ENCODE results near the gene UNC119.

UNC119 gene

GRCh38 chr17:28572259-28573039 is 20.0 kb upstream of the UNC119 start:
- no peak for DNase-seq

- peak; percentile 97 for DNase-seq
These were observed 19.1 kb upstream of the UNC119 start, which contains the start of gene PIGS for GRCh38 chr17:28571361-28572122. Gene PIGS (minus strand): TSS chr17:28571524. CDS start chr17:28571496, 28 bp downstream.

- DNase-seq, result peak; percentile 66
These were observed 18.4 kb upstream of the UNC119 start for GRCh38 chr17:28570716-28571360.

DNA sequence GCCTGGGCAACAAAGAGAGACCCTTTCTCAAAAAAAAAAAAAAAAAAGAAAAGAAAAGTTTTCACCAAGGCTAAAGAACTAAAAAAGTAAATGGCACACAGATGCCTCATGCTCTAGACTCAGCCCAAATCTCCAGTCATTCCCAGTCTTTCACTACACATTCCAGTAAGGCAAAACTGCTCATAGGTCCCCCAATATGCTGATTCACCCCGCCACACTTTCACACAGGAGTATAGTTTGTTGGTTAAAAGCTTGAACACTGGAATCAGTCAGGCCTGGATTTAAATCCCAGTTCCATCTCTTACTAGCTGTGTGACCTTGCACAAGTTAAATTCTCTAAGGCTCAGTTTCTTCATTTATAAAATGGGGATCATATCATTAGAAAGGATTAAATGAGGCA is 17.0 kb upstream of the UNC119 start:
- DNase-seq, result no peak

- DNase-seq, result no peak
These were observed 15.2 kb upstream of the UNC119 start for GRCh38 chr17:28567604-28568003.

DNA sequence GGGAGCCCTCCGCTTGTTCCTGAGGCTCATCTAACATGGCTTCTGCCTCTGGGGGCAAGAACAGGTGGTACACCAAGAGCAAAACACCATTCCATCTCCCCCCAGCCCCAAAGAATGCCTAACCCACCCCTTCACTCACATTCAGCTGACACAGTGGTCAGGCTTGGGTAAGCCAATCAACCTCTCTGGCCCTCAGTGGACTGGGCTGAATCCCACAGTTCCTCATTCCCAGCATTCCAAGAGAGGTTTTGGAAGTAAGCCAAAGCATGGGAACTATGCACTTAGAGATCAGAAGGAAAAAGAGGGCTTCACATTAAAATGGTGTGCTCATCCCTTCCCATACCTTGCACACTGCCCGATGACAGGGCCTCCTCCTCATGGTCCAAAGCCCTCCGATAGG is 11.1 kb upstream of the UNC119 start:
- DNase-seq, result no peak

GRCh38 chr17:28555022-28555421 is 2.6 kb upstream of the UNC119 start:
- no peak for DNase-seq

DNA sequence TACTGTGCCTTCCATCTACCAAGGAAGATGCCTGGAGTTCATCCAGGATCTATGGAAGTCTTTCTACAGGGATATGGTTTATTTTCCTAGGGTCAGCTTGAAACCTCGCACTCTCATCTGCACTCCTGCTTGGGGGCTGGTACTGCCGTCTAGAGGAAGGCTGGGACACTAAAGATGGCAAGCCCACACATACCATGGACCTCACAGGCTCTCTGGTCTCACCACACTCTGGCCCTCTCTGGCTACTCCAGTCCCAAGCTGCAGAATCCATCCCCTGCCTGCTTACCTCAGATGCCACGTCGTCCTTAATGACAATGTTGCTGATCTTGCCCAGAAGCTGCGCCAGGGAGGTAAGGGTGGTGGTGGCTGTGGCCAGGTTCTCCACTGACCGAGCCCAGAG is 2.1 kb upstream of the UNC119 start:
- no peak for DNase-seq

DNA sequence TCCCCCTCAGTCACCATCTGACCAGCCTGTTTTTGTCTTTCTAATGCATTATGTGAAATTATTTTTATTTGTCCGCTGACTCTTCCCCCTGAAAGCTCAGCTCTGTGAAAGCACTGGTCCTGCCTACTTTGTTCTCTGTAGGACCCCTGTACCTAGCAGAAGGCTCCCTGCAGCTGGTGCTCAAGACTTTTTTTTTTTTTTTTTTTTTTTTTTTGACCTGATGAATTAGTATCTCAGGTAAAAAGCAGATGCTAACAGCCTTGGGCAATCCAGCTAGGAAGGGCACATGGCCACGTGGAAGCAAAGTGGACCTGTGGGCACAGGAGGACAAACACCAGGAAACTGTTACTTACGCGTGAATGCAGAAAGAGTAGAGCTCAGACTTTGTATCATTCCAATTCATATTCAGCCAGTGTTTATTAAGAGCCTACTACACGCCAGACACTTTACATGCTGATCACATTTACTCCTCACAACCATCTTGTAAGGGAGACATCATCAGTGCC is 629 bp upstream of the UNC119 start:
- no peak for DNase-seq

DNA sequence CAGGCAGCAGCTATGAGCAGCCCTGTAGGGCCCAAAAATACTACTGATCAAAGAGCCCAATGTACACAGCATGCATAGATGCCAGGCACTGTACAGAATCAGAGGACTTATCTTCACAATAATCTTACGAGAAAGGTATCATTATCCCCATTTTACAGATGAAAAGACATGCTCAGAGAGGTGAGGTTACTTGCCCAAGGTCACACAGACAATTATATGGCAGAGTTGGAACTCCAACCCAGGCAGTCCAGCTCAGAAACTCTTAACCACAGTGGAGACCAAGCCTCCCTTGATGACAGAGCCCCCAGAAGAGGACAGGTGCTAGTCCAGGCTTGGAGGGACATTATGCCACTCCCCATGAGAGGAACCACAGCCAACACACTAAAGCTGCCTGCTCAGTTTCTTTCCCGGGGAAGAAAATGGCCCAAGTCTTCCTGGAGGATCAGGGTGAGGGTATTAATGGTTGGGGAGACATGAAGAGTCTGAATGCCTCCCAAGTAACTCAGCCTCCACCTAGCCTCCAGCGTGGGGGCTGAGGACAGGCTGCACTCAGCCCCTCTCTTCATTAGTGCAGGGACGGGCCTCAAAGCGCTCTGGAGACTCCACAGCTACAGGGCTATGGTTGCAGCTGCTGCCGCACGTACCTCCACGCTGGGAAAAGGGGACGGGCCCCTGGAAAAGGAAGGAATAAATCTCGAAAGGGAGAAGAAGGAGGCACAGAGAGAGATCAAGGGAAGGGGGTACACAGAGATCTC is 826 bp downstream of the UNC119 start:
- no peak for DNase-seq

DNA sequence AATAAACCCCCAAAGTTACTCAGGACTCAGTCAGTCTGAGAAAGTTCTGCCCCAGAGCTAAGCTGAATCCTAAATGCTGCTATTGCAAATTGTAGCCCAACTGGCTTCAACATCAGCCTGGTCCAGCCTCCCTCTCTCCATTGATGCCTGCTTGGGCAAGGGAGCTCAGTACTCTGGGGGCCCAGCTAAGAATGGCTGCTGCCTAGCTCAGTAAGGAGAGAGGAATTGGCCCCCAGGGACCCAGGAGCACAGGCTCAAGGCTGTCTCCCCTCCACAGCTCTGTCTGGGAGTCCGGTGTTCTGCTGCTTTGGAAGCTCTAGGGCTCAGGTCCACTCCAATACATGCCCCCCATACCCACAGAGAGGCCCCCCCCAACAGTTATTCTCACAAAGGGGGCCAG is 1.6 kb downstream of the UNC119 start:
- no peak for DNase-seq

DNA sequence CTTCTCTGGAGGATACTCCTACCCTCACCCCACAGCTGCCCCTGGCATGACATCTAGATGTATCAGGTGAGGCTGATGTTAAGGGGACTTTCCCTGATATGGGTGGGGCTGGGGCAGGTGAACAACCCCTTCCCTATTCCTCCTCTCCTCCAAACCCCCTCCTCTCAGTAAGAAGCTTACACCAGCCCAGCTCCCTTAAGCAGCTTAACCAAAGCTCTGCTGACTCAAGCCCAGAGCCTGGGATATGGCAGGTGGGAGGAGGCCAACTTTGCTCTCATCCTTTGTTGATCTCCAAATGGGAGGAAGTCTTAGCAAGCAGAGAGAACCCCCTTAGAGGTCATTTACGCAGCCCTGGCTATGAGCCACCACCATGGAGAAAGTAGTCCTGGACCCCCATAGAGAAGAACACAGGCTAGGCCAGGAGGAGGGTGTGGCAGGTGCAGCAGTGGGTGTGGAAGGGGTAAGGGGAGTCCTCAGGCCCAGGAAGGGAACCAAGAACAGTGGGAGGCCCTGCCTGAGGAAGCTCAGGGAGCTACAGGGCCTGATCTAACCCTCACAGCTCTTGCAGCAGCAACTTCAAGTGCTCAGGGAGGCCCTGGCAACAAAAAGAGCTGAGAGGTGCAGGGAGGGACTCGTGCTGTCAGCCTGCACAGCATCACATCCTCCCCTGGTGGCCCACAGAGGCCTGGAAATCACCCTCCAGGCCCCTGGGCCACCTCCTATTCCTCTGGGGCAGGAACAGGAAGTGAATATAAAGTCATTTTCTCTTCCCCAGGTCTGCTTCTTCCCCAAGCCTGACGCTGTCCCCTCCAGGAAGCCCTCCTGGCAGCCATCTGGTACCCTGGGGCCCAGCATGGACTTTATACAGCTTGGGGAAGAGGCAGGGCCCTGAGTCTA is 2.9 kb downstream of the UNC119 start:
- no peak for DNase-seq

DNA sequence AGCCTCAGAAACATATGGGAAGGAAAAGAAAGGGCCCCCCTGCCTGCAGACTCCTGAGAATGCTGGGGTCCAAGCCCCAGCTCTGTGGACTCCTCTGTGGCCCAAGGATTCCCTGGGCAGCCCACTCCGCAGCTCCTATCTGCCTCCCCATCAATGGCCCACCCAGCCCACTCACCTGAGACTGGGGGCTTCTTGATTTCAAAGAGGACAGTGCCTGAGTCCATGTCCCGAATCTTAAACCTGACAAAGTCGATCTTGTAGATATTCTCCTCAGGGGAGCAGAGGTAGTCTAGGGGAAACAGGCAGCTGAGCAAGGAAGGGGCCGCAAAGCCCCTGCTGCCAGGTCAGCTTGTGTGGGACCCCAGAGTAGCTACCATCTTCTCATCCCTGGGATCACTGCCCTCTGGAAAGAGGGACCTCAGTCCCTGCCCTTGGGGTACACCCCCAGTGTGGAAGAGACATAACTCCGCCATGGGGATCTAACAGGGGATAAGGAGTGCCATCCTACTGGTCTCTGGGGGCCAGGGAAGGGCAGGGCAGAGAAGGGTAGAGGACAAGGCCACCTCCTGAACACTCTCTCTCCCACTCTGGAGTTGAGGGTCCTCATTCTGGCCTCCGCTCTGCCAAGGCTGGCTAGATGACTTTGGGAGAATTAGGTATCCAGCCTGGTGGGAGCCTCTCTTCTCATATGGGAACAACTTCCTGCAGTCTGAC is 3.9 kb downstream of the UNC119 start:
- DNase-seq, result no peak

DNA sequence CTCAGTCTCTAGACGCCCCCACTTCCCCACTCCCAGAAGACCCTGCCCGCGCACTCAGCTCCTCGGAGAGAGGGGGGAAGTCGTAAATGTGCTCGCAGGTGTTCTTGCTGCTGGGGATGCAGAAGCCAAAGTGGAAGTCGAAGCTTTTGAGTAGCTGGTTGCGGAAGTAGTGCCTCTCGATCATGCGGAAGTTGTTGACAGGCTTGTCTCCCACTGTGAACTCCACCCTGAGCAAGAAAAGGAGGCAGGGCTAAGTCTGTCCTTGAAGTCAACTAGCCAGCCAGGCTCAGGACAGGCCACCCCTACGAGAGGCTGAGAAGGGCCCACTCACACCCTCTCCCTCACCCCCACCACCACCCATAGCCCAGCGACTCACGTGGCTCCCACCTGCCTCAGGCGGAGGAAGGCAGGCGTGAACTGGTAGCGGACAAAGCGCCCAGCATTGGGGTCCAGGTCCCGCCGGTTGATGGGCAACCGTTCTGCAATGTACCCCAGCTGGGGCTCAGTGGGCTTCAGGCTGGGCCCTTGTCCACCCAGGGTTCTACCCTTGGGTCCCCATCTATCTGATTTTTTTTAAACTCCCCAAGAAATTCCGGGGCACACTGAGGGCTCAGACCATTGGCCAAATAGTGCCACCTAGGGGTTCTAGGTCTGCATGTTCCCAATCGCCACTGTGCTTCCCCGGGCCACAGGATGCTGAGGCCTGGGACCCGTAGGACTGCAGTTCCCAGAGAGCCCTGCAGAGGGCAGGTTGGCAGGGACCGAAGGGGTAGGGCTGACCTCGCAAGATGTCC is 4.6 kb downstream of the UNC119 start:
- peak; percentile 22 for DNase-seq

DNA sequence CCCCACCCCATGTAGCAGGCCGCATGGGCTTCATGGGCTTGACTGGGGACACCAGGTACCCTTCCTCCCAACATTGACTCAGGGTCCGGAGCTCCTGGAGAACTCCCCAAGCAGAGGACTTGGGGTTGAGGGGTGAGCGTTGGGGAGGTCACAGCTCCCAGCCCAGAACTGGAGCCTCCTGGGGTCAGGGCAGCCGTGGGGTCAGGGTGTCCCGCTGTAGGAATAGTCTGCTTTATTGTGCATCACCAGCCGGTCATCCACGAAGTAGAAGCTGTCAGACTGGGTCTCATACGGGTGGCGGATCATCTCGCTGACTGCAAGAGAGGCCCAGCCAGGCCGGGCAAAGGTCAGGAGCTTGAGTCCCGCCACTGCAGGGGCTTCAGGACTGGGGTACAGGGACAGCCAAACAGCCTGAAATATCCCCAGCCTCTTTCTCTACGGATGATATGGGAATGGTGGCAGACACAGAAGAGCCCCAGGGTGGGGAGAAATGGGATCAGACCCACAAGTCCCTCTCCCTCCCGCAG is 5.3 kb downstream of the UNC119 start:
- DNase-seq, result no peak

DNA sequence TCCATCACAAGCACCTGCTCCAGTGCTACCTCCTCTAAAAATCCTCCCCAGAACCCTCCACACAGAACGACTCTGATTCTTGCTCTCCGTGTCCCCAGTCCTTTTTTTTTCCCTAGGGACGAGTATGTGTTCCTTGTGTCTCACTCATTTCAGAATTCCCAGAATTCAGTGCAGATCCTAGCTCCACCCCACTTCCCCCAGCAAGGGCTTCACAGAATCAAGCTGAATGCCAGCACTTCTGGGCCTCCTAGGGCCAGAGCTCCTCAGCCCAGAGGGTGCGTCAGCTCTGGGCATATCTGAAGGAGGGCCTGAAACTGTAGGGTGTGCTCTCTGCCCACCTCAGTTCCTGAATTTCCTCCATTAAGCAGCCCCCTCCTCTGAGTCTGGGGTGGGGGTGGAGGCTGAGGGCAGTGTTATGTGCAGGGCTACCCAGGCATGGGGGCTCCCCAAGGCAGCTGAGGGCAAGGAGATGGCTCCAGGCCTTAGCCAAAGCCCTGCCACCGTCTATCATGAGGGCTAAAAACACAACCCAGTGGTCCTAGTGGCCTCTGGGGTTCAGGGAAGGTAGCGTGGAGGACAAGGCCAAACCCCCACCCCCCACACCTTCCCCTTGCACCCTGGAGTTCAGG is 6.5 kb downstream of the UNC119 start:
- DNase-seq, result no peak

DNA sequence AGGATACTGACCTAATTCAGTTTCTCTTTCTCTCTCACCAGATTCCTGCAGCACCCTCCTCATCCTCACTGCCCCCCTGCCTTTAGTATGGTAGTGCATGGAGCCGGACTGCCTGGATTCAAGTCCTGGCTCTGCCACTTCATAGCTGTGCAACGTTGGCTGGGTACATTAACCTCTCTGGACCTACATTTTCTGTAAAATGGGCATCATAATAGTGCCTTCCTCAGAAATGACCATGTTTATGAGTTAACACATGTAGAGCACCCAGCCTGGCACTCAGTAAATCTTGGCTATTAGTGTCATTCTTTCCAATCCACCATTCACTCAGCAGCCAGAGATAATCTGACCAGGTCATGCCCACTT is 7.3 kb downstream of the UNC119 start:
- DNase-seq, result no peak

DNA sequence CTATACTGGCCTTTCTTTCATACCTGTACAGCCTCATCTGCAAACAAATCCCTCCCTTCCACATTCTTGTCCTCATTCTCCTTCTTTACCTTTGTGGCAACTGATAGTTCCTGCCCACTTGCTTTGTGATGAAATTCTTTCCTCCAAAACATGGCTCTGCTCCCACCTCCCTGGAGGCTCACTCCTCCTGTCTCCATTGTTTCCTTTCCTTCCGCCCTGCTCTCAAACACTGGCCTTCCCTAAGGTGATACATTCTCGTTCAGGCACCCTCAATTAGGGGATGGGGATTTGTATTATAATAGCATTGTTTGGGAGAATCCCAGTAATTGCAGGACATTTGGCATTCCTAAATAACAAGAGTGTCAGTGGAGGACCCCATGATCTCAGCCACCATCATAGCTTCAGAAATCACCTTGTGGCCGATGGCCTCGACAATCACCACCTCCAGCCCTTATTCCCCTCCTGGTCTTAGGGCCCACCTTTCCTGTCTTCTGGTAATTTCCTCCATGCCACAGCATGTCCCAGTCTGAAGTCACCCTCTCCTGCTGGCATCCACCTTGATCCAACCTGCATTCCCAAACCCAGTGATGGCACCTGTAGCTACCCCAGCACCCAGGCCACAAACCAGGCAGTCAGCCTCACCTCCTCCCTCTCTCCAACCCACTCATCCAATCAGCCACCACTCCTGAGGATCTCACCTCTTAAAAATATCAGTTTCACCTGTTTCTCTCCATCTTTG is 7.9 kb downstream of the UNC119 start:
- no peak for DNase-seq

DNA sequence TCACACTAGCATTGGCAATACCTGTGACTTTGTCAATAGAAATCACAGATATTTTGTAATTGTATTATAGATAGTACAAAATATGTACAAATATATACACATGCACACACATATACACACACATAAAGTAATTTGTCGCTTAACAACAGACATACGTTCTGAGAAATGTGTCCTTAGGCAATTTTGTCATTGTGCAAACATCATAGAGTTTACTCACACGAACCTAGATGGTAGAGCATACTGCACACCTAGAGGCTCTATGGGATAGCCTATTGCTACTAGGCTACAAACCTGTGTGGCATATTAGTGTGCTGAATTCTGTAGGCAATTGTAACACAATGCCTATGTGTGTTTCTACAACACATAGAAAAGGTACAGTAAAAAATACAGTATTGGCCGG is 11.0 kb downstream of the UNC119 start:
- no peak for DNase-seq

All from NCI-H526 treated with DMSO at 0.1 percent for 48 hours (cell line).